Endothelial cell (in vitro differentiated cells): ENCODE data around the gene MEF2C. TPM values are rescaled to one million over a fixed set of nuclear protein-coding genes. Genes with fewer than 3 reads are reported as not detected.
A peak's percentile ranks its signal among the peaks of the same experiment; 100 is the strongest.

Experiments used
- DNase-seq: peaks from one replicate; pipeline ENCODE4 v3.0.0; 2021; ENCODE audit warnings: low spot score
- H3K27ac Mint-ChIP-seq: one replicate; pipeline ENCODE4 v1.8.0; 2021; ENCODE audit warnings: mixed read lengths, inconsistent platforms; ENCODE audit not compliant: unreplicated experiment
- H3K27me3 Mint-ChIP-seq: one replicate; pipeline ENCODE4 v1.8.0; 2021; ENCODE audit warnings: mild to moderate bottlenecking, moderate library complexity, mixed read lengths, inconsistent platforms; ENCODE audit not compliant: unreplicated experiment
- H3K36me3 Mint-ChIP-seq: one replicate; pipeline ENCODE4 v1.8.0; 2021; ENCODE audit warnings: mild to moderate bottlenecking, low read depth, mixed read lengths, inconsistent platforms; ENCODE audit not compliant: unreplicated experiment
- H3K4me1 Mint-ChIP-seq: one replicate; pipeline ENCODE4 v1.8.0; 2021; ENCODE audit warnings: mild to moderate bottlenecking, mixed read lengths, inconsistent platforms; ENCODE audit not compliant: unreplicated experiment
- H3K4me3 Mint-ChIP-seq: one replicate; pipeline ENCODE4 v1.8.0; 2021; ENCODE audit warnings: mild to moderate bottlenecking, mixed read lengths, inconsistent platforms; ENCODE audit not compliant: unreplicated experiment
- H3K9me3 Mint-ChIP-seq: one replicate; pipeline ENCODE4 v1.8.0; 2021; ENCODE audit warnings: mixed read lengths, inconsistent platforms; ENCODE audit not compliant: unreplicated experiment
- CTCF ChIP-seq: fragments of 200-600 bp; sonication (generic); IDR thresholded peaks from one replicate; pipeline ENCODE4 v1.5.0; 2021; ENCODE audit warnings: antibody characterized with exemption; ENCODE audit not compliant: unreplicated experiment
- total RNA-seq: library from RNA; stranded (reverse); fragmentation: NEBNext Ultra II Directional; extraction: Animal tissue kit (Norgen Biotek cat#: 25700); gene quantifications from one replicate; pipeline ENCODE4 v1.2.1, GENCODE V29; 2021; ENCODE audit not compliant: unreplicated experiment

The MEF2C gene
- total RNA-seq, 1 donor from 2014 or later: 134 TPM

- Mint-ChIP-seq H3K36me3 (peaks cover 32% of the 10 kb centered on the region), H3K4me1 (peaks cover 15% of the 10 kb centered on the region), H3K27me3 (peaks cover 3% of the 10 kb centered on the region), H3K9me3 (no peaks in the 10 kb centered on the region), H3K4me3 (no peak overlapping the region), H3K27ac (no peak overlapping the region)
- no peak for DNase-seq
- TF ChIP-seq CTCF: no peak
These were observed 90.7 kb downstream of the MEF2C start for GRCh38 chr5:88792144-88792840.

- Mint-ChIP-seq H3K27ac (peak overlapping the region; percentile 59), H3K27me3 (no peaks in the 10 kb centered on the region), H3K9me3 (no peaks in the 10 kb centered on the region), H3K36me3 (peaks cover 8% of the 10 kb centered on the region), H3K4me1 (peaks cover 32% of the 10 kb centered on the region), H3K4me3 (no peak overlapping the region)
- DNase-seq: no peak
- TF ChIP-seq CTCF: no peak
These were observed 95.1 kb downstream of the MEF2C start for GRCh38 chr5:88787856-88788255.

- Mint-ChIP-seq H3K27me3 (no peaks in the 10 kb centered on the region), H3K4me1 (peaks cover 31% of the 10 kb centered on the region), H3K9me3 (no peaks in the 10 kb centered on the region), H3K36me3 (peaks cover 7% of the 10 kb centered on the region), H3K4me3 (no peak overlapping the region), H3K27ac (peak overlapping the region; percentile 87)
- DNase-seq: no peak
- no peak for TF ChIP-seq CTCF
These were observed 96.2 kb downstream of the MEF2C start for GRCh38 chr5:88786789-88787188.

GRCh38 chr5:88785746-88786565 is 97.0 kb downstream of the MEF2C start:
- TF ChIP-seq CTCF: no peak
- H3K4me3 Mint-ChIP-seq: no peak overlapping the region
- peaks cover 11% of the 10 kb centered on the region for H3K36me3 Mint-ChIP-seq
- H3K27me3 Mint-ChIP-seq: no peaks in the 10 kb centered on the region
- peaks cover 34% of the 10 kb centered on the region for H3K4me1 Mint-ChIP-seq
- DNase-seq: no peak
- peak overlapping the region; percentile 95 for H3K27ac Mint-ChIP-seq
- no peaks in the 10 kb centered on the region for H3K9me3 Mint-ChIP-seq

- H3K4me3 Mint-ChIP-seq: no peak overlapping the region
These were observed 100.4 kb downstream of the MEF2C start for GRCh38 chr5:88782571-88782970.

More at GRCh38 chr5:88782571-88782970, 100.4 kb downstream of the MEF2C start:
- DNase-seq: no peak
- Mint-ChIP-seq H3K36me3 (peaks cover 10% of the 10 kb centered on the region), H3K9me3 (no peaks in the 10 kb centered on the region), H3K27ac (peak overlapping the region; percentile 2), H3K4me1 (peaks cover 29% of the 10 kb centered on the region), H3K27me3 (no peaks in the 10 kb centered on the region)
- no peak for TF ChIP-seq CTCF
